ENCODE measurements around the gene DHCR7. TPM values are rescaled to one million over a fixed set of nuclear protein-coding genes. Genes with fewer than 3 reads are reported as not detected.

DHCR7 gene
- total RNA-seq: 10 to 100 TPM in 2 of 4 donors, 1 to 10 TPM in 2; 5.5 to 15.1 (median 10.1) TPM
- 1 to 10 TPM; 4.9 to 9.0 (median 6.3) TPM for polyA plus RNA-seq
- long read RNA-seq, donor 1, partial matches to known transcripts: 0 of 4 reads
- long read RNA-seq, donor 1, other reads (novel, unspliced or antisense): 0 of 4 reads
- long read RNA-seq, donor 2, transcript DHCR7-201 (9 exons, 2,666 nt): major isoform, 12 of 14 reads
- long read RNA-seq, donor 2, partial matches to known transcripts: 2 of 14 reads
- long read RNA-seq, donor 2, other reads (novel, unspliced or antisense): 0 of 14 reads

GRCh38 chr11:71448257-71449171 lies at the start of gene DHCR7:
Gene DHCR7, minus strand, starts transcription at chr11:71448393. Its CDS starts 3,441 bp downstream, at chr11:71444952.
- H3K4me1 ChIP-seq: peaks cover 10% of the 10 kb centered on the region
- intact Hi-C loops (cut with DNase I): no loop called here
- H3K4me3 ChIP-seq: peak within 1 kb of the TSS; percentile 91
- peak; percentile 87 to 91 (median 90) for ATAC-seq
- H3K36me3 ChIP-seq (ENCODE audit: insufficient read depth in 1 of 2, low read depth in 1 of 2): peaks cover 0 to 17% of the 10 kb centered on the region in 2 donors
- no peak for TF ChIP-seq CTCF (IDR thresholded peaks at IDR 0.05)
- H3K27ac ChIP-seq: peak within 1 kb of the TSS; percentile 81
- DNase-seq: peak; percentile 95 to 96
- H3K27me3 ChIP-seq (ENCODE audit: insufficient read depth in 3 of 3, low read length in 2 of 3): no peaks in the 10 kb centered on the region
- 0 to 1% (median 0%) methylated on average over 55 to 78 of the region's 78 CpGs for WGBS, 3 donors
- no peaks in the 10 kb centered on the region for H3K9me3 ChIP-seq

DNA sequence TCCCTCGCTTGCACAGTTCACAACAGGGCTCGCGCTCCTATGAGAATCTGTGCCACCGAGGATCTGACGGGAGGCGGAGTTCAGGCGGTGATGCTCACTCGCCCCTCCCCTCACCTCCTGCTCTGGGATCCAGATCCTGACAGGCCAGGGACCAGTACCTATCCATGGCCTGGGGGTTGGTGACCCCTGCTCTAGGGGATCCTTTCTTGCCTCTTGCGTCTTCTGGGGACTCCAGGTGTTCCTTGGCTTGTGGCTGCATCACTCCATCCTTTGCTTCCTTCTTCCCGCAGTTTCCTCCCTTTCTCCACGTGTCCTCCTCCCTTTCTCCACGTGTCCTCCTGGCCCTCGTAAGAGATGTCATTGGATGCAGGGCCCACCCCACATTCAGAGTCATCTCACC lies 48.2 kb upstream of the DHCR7 start:
- ATAC-seq: no peak
- Histone ChIP-seq H3K27ac (no peak overlapping the region), H3K9me3 (no peaks in the 10 kb centered on the region), H3K4me1 (peaks cover 9% of the 10 kb centered on the region), H3K27me3 (ENCODE audit: insufficient read depth in 3 of 3, low read length in 2 of 3) (no peaks in the 10 kb centered on the region), H3K4me3 (no peak overlapping the region), H3K36me3 (ENCODE audit: insufficient read depth in 1 of 2, low read depth in 1 of 2) (peaks cover 0 to 84% of the 10 kb centered on the region in 2 donors)
- DNase-seq: no peak
- intact Hi-C loops (cut with DNase I): no loop called here
- 97 to 99% (median 99%) methylated on average over 13 of the region's 13 CpGs for WGBS, 3 donors
- TF ChIP-seq CTCF (IDR thresholded peaks at IDR 0.05): no peak

GRCh38 chr11:71495286-71496230 lies 47.4 kb upstream of the DHCR7 start:
- Histone ChIP-seq H3K4me3 (no peak overlapping the region), H3K27me3 (ENCODE audit: insufficient read depth in 3 of 3, low read length in 2 of 3) (no peaks in the 10 kb centered on the region), H3K4me1 (peaks cover 9% of the 10 kb centered on the region), H3K27ac (no peak overlapping the region), H3K36me3 (ENCODE audit: insufficient read depth in 1 of 2, low read depth in 1 of 2) (peaks cover 0 to 84% of the 10 kb centered on the region in 2 donors), H3K9me3 (no peaks in the 10 kb centered on the region)
- whole genome bisulfite sequencing, 3 donors: 94 to 95% (median 94%) methylated on average over 20 of the region's 20 CpGs
- no peak for TF ChIP-seq CTCF (IDR thresholded peaks at IDR 0.05)
- ATAC-seq (no peak), DNase-seq (no peak)
- intact Hi-C loops (cut with DNase I): no loop called here

DNA sequence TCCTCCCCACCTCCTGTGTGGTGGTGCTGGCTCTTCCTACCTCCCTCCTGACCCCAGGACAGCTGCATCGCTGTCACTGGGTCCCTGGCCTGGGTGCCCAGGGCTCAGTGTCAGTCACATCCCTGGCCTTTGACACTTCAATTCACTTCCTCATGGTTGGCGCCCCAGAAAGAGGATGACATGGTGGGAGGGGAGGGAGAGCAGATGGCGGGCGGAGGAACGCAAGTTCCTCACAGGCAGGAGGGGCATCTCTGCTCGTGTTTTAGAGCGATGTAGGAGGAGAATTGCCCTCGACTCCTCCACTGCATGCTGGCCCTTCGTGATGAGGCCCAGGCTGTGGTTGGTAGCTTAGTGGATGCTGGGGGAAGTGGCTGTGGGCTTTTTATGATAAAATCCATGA lies 43.7 kb upstream of the DHCR7 start:
- Histone ChIP-seq H3K4me3 (no peak overlapping the region), H3K9me3 (no peaks in the 10 kb centered on the region), H3K27ac (no peak overlapping the region), H3K36me3 (ENCODE audit: insufficient read depth in 1 of 2, low read depth in 1 of 2) (peaks cover 0 to 74% of the 10 kb centered on the region in 2 donors), H3K4me1 (no peaks in the 10 kb centered on the region), H3K27me3 (ENCODE audit: insufficient read depth in 3 of 3, low read length in 2 of 3) (no peaks in the 10 kb centered on the region)
- intact Hi-C loops (cut with DNase I): no loop called here
- DNase-seq: no peak
- WGBS, 3 donors: 92 to 97% (median 96%) methylated on average over 8 to 9 of the region's 9 CpGs
- no peak for ATAC-seq
- no peak for TF ChIP-seq CTCF (IDR thresholded peaks at IDR 0.05)

All from psoas muscle (tissue), 8 donors.